Thyroid gland (tissue), 4 donors: ENCODE measurements around the gene ANK3.

ENCODE experiments used
- CTCF ChIP-seq, 6 experiments: fragments of 200-600 bp in 3 of 6; fragments of 450-650 bp in 3 of 6; sonication (generic) in 3 of 6; IDR thresholded peaks; one replicate each; pipeline ENCODE4 v1.5.1; 2016 to 2019; ENCODE audit warnings: antibody characterized with exemption in 6 of 6, mild to moderate bottlenecking in 2 of 6, inconsistent platforms in 1 of 6, moderate library complexity in 1 of 6
- POLR2A ChIP-seq, 2 donors: fragments of 450-650 bp; IDR thresholded peaks; one replicate each; pipeline ENCODE4 v1.6.1; 2017; ENCODE audit warnings: antibody characterized with exemption in 2 of 2, mild to moderate bottlenecking in 2 of 2, moderate library complexity in 1 of 2

GRCh38 chr10:60230892-60231291 is 158.8 kb downstream of the ANK3 start:
- TF ChIP-seq POLR2A (IDR thresholded peaks at IDR 0.05): no peak
- TF ChIP-seq CTCF (IDR thresholded peaks at IDR 0.05): no peak
